ENCODE data around the gene ARL3.
A peak's percentile ranks its signal among the peaks of the same experiment; 100 is the strongest.

DNA sequence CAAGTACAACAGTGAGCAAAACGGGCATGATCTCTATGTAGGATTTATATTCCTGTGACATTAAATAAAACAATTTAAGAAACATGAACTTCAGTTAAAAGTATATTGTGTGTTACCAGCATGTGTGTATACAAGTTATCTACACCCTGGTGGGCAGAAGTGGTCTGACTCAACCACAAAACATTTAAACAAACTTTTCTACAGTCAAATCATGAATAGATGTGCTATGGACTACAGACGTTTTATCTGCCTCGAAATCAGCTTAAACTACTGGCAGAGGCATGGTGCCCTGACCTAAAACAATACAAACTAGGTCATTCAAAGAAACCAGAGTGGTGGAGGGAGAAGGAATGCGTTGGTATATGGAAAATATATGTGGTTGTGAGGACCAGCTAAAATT lies 3.6 kb downstream of the ARL3 start:
- TF ChIP-seq POLR2A (IDR thresholded peaks at IDR 0.05) (no peak), CTCF (IDR thresholded peaks at IDR 0.05) (peak in 1 of 6 experiments; percentile 15)

All from Peyer's patch (tissue), 4 donors.